Measurements from ENCODE around the gene ZNF639.

DNA sequence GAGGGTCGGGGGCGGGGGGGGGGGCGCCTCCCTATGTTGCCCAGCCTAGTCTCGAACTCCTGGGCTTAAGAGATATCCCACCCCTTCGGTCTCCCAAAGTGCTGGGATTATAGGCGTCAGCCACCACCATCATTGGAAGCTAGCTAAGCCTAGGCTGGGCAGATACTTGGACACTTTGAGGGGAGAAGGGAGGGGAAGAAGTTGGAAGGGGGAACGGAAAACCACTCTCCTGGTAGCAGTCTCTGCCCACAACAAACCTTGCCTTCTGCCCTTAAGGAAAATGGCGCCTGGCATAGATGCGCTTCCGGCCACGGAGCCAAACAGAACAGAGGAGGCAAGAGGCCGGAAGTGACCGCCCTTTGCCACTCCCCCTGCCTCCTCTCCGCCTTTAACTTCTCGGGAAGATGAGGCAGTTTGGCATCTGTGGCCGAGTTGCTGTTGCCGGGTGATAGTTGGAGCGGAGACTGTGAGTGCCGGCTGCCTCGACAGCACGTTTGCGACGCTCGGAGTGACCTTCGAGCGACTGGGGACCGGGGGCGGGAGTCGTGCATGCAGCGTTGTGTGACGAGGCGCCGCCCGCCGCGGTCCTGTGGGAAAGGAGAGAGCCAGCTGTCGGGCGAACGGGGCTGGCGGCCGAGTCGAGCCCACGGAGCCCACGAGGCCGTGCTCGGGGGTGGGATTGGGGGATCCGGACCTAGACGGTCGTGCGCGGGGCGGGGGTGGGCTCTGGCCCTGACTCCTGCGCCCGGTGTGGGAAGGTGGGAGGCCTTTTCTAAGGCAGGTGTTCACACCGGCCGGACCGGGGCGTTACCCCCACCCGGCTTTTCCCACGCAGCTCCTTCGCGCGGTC lies 24.7 kb downstream of the ZNF639 start, which contains the start of gene MFN1:
- TF ChIP-seq, protein P1, sequence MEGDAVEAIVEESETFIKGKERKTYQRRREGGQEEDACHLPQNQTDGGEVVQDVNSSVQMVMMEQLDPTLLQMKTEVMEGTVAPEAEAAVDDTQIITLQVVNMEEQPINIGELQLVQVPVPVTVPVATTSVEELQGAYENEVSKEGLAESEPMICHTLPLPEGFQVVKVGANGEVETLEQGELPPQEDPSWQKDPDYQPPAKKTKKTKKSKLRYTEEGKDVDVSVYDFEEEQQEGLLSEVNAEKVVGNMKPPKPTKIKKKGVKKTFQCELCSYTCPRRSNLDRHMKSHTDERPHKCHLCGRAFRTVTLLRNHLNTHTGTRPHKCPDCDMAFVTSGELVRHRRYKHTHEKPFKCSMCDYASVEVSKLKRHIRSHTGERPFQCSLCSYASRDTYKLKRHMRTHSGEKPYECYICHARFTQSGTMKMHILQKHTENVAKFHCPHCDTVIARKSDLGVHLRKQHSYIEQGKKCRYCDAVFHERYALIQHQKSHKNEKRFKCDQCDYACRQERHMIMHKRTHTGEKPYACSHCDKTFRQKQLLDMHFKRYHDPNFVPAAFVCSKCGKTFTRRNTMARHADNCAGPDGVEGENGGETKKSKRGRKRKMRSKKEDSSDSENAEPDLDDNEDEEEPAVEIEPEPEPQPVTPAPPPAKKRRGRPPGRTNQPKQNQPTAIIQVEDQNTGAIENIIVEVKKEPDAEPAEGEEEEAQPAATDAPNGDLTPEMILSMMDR (IDR thresholded peaks at IDR 0.05; ENCODE audit: poor library complexity), result no peak
- no peak for TF ChIP-seq EZH2 (IDR thresholded peaks at IDR 0.05; ENCODE audit: borderline replicate concordance)
- no peak for TF ChIP-seq EZH2phosphoT487 (IDR thresholded peaks at IDR 0.05; ENCODE audit: low read depth, severe bottlenecking, unreplicated experiment)

Measured in hepatocyte (in vitro differentiated cells).